ENCODE results near the gene PACC1.

The PACC1 gene

DNA sequence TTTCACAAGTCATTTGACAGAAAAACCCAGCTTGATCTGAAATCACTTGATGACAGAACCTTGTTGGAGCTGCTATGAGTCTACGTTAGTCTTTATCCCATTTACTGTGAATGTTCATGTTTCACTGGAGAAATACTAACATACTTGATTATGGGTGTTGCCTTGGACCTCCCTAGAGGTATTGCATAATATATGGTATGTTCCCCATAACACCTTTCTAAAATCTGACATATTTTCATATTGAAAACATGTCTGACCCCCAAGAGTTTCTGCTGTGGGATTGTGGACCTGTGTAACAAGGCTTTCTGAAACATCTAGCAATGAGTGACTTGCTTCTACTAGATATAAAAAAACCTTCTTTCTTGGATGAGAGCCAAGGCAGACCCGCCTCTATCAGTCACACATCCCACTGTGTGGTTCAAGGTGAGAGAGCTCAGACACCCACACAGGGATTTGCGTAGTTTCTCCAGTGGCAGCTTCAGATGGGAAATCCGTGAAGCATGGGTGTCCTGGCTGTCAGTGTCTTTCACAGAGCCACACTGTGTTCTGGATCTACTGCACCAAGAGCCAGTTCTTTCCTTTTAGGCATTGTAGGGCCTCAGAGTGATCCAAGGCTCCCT lies 22.6 kb upstream of the PACC1 start:
- DNase-seq (ENCODE audit: insufficient read length, low spot score) (no peak), FAIRE-seq (no peak)
- TF ChIP-seq, protein P1, sequence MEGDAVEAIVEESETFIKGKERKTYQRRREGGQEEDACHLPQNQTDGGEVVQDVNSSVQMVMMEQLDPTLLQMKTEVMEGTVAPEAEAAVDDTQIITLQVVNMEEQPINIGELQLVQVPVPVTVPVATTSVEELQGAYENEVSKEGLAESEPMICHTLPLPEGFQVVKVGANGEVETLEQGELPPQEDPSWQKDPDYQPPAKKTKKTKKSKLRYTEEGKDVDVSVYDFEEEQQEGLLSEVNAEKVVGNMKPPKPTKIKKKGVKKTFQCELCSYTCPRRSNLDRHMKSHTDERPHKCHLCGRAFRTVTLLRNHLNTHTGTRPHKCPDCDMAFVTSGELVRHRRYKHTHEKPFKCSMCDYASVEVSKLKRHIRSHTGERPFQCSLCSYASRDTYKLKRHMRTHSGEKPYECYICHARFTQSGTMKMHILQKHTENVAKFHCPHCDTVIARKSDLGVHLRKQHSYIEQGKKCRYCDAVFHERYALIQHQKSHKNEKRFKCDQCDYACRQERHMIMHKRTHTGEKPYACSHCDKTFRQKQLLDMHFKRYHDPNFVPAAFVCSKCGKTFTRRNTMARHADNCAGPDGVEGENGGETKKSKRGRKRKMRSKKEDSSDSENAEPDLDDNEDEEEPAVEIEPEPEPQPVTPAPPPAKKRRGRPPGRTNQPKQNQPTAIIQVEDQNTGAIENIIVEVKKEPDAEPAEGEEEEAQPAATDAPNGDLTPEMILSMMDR (IDR thresholded peaks at IDR 0.05; ENCODE audit: insufficient read depth, missing control alignments) = no peak

DNA sequence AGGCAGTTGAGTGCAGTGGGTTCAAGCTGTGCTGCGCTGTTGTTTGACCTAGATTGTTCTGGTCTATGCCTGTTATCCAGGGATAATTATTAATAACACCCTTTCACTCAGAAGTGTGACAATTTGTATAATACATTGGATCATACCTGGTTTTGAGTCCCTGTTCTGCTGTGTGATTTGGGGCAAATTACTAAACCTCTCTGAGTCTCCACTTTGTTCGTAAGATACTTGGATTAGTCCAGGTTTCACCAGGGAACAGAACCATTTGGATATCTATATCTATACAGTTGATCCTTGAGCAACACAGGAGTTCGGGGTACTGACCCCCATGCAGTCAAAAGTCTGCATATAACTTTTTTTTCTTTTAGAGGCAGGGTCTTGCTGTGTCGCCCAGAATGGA lies 20.3 kb upstream of the PACC1 start:
- DNase-seq (ENCODE audit: insufficient read length, low spot score) (no peak), FAIRE-seq (no peak)
- TF ChIP-seq, protein P1 (IDR thresholded peaks at IDR 0.05; ENCODE audit: insufficient read depth, missing control alignments) = no peak

DNA sequence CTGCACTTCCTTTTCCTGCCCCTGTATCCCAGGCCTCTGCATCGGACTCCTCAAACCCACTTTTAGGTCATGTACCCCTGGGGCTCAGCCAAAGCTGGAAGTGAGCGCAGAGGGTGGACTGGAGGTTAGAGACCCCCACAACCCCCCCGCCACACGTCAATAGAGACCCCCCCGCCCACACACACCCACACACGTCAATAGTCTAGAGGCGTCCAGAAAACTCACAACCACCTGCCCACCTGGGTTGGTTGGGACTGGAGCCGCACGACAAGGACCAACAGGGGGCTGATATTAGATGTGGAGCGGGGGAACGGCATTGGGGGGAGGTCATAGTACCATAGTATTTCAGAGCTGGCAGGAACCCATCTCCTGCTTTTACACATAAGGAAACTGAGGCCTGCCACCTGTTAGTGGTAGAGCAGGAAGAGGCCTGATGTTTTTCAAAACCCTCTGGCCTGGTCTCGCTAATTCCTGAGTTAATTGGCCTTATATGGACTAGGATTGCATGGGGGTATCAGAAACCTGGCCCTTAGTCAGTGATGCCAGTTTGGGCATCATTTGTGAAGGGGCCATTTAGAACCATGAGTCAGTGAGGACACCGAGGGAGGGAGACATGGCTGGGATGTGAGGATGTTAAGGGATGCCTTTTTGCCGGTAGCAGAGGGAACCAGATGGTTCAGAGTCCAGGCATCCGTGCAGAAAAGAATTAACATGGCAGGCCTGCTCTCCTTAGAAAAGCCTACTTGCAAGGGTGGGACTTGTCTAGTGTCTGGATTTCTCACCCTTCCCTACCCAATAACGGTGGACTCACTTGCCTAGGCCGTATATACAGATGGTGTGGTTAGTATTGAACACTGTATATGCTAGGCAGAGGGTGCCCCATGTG lies 19.1 kb upstream of the PACC1 start:
- DNase-seq (ENCODE audit: insufficient read length, low spot score) (no peak), FAIRE-seq (no peak)
- TF ChIP-seq, protein P1 (IDR thresholded peaks at IDR 0.05; ENCODE audit: insufficient read depth, missing control alignments) = no peak

DNA sequence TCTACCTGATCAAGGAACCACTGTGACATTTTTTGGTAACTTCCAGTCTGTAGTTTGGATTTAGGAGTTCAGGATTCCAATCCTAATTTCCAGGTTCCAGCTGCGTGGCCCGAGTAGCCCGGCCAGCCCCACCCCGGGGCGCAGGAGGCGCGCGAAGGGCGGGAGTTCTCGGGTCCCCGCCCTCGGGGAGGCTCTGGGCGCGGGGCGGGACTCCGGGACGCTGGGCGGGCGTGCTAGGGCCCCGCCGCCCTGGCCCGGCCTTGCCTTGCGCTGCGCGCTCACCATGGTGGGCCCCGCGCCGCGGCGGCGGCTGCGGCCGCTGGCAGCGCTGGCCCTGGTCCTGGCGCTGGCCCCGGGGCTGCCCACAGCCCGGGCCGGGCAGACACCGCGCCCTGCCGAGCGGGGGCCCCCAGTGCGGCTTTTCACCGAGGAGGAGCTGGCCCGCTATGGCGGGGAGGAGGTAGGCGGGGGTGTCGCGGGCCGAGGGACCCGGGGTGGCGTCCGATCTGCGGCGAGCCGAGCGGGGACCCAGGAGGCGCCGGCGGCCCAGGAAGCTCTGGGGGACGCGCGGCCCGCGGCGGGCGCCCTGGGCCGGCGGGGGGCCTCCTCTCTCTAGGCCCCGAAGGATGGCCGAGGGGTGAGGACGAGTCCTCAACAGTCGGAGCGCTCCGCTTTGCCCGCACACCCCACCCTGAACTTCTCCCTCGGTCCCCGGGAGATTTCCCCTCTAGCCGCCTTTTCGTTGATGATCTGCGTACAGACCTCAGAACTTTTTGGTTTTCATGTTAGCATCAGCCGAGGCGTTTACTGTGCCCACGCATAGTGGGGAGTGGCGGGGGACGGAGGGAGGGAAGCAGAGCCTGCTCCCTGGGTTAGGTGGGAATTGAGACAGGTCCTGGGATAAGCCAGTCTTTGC lies 18.2 kb upstream of the PACC1 start, which contains the start of gene NENF:
NENF (plus strand) TSS at position 260 of the 916 bp plus-strand sequence; CDS start at position 284, 24 bp downstream.
- FAIRE-seq (no peak), DNase-seq (ENCODE audit: insufficient read length, low spot score) (peak; percentile 95)
- TF ChIP-seq, protein P1 (IDR thresholded peaks at IDR 0.05; ENCODE audit: insufficient read depth, missing control alignments) = no peak

DNA sequence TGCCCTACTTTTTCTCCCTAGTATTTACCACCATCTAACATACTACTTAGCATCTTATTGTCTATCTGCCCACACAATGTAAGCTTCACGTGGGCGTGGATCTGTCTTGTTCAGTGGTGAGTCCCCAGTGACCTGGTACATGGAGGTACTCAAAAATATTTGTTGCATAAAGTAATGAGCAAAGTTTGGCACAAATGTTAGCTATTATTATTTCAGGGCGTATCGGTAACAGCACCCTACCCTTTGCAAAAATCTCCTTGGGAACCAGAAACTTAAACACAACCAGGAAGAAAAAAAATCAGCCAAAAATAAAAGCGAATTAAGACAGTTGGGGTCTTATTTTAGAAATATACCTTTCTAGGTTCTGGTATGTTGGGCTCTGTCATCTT lies 17.6 kb upstream of the PACC1 start:
- peak; percentile 56 for FAIRE-seq
- TF ChIP-seq, protein P1 (IDR thresholded peaks at IDR 0.05; ENCODE audit: insufficient read depth, missing control alignments) = no peak
- DNase-seq (ENCODE audit: insufficient read length, low spot score) = no peak

DNA sequence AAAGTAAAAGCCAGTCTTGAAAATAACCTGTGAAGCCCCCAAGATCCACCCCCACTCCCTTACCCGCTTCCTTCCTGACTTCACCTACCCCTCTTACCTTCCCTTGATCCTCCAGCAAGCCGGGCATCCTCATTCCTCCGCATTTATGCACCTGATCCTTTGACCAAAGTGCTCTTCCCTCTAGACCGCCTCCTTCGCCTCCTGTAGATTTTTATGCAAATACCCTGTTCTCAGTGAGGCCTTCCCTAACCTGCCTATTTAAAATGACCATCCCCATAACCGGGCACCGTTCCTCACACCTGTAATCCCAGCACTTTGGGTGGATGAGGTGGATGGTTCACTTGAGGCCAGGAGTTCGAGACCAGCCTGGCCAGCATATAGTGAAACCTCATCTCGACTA lies 17.0 kb upstream of the PACC1 start:
- DNase-seq (ENCODE audit: insufficient read length, low spot score) (no peak), FAIRE-seq (no peak)
- TF ChIP-seq, protein P1 (IDR thresholded peaks at IDR 0.05; ENCODE audit: insufficient read depth, missing control alignments) = no peak

Measured in D721Med (cell line).